Muscle of back (tissue), 11 donors: ENCODE data around the gene INO80E. TPM values are rescaled to one million over a fixed set of nuclear protein-coding genes. Genes with fewer than 3 reads are reported as not detected.
A peak's percentile ranks its signal among the peaks of the same experiment; 100 is the strongest.

Experiments used
- DNase-seq, 3 donors: peaks; one replicate each; pipeline versions ENCODE4 v3.0.0 to v3.0.0-alpha.2; 2013
- polyA plus RNA-seq, 10 donors: library from polyadenylated mRNA; unstranded; fragments of 120-200 nt; gene quantifications; one replicate each; pipeline ENCODE4 v1.2.1, GENCODE V29; 2013; ENCODE audit not compliant: insufficient read length in 10 of 10

INO80E gene
- polyA plus RNA-seq, 10 donors, result 26.6 to 41.4 (median 30.4) TPM

- peak in 2 of 3 donors; percentile 16 to 50 for DNase-seq
These were observed 21.5 kb upstream of the INO80E start for GRCh38 chr16:29974291-29975133.

GRCh38 chr16:29975134-29975538 lies 20.9 kb upstream of the INO80E start:
- DNase-seq, result no peak

DNA sequence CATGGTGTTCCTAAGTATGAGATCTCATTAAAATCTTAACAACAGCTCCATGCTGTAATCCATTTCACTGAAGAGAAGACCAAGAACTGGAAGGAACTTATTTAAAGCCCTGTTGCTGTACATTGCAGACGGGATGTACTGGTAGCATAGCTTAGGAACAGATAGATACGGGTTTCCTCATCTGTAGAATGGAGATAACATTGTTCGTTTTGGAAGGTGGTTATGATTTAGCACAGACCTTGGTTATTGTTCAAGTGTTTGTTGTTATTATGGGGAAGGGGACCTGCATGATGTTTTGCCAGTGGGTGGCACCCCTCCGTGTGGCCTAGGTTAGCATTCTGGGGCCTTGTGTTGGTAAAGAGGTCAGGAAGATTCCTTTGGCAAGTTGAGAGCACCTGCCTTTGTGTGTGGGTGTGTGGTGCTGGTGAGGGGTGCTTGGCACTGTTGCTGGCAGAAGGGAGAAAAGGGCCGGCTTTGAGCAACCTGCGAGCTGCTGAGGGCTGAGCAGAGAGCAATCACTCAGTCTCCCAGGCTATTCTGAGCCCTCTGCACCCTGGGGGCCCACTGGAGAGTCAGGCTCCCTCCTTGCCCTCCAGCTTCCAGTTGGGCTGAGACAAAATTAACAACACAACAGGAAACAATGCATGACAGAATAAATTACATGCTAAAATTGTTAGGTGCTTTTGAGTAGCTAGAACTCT lies 20.1 kb upstream of the INO80E start:
- no peak for DNase-seq

DNA sequence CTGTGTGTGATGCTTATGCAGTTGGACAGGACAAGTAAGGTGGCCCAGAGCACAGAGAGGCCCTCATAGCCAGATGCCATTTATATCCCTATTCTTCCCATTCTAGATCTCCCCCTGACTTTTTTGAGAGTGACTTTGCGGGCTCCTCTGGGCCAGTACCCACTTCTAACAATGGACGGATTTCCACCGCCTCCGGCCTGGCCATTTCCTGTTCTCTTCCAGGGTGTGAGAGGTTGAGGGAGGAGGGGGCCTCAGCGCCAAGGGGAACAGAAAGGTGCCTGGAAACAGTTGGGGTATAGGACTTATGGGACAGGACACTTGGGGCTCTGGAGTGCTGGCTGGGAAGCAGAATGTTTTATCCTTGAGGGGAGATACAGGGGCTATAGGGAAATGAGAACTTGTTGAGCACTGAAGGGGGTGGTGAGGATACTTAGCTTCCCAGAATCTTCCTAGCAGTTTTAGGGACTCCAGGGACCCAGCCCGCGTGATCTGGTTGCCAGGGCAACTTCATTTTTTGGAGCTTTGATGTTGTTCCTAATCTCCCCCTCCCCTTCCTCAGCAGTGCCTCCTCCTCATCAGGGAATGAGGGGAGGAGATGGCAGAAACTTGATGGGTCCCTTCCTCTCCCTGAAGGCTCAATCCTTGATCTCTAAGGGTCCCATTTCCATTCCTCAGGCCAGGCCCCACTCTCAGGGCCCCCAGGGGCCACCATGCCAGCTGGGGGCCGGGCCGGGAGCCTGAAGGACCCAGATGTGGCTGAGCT lies 18.8 kb upstream of the INO80E start:
- DNase-seq, result no peak

DNA sequence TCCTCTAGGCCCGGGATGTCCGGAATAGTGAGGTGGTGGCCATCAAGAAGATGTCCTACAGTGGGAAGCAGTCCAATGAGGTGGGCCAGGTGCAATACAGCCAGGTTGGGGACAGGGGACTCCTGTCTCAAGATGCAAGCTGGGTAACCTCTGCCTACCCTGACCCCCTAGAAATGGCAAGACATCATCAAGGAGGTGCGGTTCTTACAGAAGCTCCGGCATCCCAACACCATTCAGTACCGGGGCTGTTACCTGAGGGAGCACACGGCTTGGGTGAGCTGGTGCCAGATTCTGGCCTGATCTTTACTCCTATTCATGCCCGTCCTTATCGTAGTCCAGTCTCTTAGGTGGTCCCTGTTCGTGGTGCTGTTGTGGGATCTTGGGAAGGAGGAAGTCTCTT lies 18.0 kb upstream of the INO80E start:
- no peak for DNase-seq

DNA sequence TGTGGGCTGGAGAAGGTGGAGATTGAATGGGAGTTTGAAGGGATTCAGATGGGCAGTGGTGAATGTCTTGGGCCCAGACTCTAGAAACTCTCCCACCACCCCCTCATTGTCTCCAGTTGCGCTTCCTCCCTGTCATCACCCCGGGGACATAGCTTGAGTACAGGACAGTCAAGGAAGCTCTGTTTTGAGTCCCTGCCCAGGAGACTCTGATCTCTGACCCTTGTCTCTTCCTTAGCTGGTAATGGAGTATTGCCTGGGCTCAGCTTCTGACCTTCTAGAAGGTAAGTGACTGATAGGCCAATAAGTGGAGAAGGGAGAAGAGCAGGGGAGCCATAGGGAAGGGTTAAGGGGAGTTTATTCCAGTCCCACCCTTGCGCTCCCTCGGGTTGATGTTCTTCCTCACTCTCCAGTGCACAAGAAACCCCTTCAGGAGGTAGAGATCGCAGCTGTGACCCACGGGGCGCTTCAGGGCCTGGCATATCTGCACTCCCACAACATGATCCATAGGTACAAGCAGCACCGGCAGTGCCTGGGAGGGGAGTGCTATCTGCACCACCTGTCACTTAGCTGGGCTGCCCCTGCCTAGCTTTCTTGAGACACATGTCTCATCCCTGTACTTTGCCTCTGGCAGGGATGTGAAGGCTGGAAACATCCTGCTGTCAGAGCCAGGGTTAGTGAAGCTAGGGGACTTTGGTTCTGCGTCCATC lies 17.3 kb upstream of the INO80E start:
- no peak for DNase-seq

DNA sequence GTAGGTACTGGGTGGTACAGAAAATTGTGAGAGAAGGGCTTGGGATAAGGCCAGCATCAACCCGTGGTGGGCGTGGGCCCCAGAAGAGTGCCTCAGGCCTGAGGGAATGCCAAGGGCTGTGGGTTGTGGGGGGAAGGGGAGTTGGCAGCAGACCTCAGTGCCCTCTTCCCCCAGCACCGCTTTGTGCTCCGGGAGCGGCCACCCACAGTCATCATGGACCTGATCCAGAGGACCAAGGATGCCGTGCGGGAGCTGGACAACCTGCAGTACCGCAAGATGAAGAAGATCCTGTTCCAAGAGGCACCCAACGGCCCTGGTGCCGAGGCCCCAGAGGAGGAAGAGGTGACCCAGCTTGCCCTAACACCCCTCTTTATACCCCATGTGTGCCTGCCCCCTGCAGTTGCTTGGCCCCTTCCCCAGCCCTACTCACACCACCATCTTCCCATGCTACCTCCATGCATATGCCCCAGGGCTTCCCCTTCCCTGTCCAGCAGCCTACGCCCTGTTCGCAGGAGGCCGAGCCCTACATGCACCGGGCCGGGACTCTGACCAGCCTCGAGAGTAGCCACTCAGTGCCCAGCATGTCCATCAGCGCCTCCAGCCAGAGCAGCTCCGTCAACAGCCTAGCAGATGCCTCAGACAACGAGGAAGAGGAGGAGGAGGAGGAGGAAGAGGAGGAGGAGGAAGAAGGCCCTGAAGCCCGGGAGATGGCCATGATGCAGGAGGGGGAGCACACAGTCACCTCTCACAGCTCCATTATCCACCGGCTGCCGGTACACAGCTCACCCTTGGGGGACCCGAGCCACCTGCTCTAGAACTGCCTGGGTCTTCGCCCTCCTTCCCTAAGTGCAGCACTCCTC lies 13.3 kb upstream of the INO80E start:
- no peak for DNase-seq

DNA sequence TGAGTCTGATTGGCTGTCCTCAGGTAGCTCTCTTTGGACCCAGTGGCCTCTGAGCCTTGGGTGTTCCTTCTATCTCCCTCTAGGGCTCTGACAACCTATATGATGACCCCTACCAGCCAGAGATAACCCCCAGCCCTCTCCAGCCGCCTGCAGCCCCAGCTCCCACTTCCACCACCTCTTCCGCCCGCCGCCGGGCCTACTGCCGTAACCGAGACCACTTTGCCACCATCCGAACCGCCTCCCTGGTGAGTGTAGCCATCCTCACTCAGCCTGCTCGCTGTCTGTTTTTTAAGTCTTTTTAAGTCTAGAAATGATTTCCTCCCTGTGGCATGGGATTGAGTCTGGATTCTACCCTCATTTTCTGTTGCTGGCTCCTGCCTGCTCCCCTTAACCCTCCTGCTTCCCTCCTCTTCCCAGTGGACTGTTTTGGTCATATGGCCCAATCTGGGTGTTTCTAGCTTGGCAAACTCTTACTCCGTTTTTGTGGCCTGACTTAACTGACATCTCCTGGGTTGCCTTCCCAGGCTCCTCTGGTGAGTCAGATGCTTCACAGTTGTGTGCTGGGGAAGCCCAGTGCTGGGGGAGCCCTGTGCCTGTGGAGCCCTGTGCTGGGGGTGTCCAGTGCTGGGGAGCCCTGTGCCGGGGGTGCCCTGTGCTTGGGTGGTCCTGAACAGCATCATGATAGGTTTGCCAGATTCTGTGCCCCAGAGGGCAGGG lies 12.5 kb upstream of the INO80E start:
- no peak for DNase-seq

DNA sequence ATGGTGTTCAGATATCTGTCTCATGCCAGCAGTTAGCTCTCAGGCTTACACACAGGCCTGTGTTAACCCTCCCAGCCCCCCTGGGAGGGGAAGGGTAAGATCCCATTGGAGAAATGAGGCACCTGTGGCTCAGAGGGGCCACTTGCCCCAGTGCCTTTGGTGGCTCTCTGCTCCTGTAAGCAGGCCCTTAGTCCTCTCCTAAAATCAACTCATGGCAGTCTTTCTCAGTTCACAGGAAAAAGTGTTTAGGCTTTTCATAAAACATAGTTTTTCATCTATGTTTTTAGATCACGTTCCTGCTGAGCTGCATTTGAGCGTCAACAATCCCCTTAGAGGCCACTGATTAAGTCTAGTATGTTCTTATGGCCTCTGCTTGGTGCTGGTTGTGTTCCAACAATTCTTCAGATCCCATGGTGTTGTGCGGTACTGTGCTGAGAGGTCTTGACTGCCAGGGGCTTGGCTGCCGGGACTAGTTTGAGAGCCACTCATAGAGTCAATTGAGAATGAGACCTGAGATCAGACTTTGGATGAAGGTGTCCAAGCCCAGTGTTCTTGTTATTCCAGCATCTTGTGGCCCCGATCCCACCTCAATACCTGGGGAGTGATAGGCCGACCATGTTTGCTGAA lies 11.8 kb upstream of the INO80E start:
- DNase-seq, result no peak

GRCh38 chr16:29984764-29985147 lies 11.3 kb upstream of the INO80E start:
- no peak for DNase-seq

- DNase-seq, result no peak
These were observed 10.7 kb upstream of the INO80E start for GRCh38 chr16:29985271-29985811.

GRCh38 chr16:29986231-29986630 lies 9.8 kb upstream of the INO80E start:
- no peak for DNase-seq

- DNase-seq, result no peak
These were observed 9.1 kb upstream of the INO80E start for GRCh38 chr16:29986931-29987330.

- no peak for DNase-seq
These were observed 8.5 kb upstream of the INO80E start for GRCh38 chr16:29987371-29988085.

GRCh38 chr16:29988346-29989075 lies 7.5 kb upstream of the INO80E start:
- no peak for DNase-seq

DNA sequence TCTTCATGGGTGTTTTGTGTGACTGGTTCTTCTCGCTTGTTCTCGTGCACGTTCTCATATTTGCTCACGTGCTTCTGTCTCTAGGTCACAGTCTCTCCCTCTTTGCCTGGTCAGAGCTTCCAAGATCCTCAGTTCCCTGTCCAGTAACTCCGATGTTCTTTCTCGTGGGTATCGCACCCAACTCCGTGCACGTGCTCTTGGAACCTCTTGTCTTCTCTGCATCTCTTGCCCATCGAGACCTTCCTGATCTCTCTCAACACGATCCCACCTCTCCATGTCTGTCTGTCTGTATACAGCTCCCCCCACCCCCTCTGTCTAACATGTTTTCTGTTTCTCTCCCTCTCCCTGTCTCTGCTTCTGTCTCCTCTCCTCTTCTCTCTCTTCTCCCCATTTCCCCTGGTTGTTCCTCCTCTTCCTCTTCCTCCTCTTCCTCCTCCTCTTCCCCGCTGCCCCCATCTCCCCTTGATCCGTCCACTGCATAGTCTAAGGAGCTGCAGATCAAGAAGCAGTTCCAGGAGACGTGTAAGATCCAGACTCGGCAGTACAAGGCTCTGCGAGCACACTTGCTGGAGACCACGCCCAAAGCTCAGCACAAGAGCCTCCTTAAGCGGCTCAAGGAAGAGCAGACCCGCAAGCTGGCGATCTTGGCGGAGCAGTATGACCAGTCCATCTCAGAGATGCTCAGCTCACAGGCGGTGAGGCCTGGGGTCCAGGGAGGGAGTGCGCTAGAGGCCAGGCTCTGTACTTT lies 6.8 kb upstream of the INO80E start:
- DNase-seq, result no peak

GRCh38 chr16:29990034-29990433 lies 6.0 kb upstream of the INO80E start:
- no peak for DNase-seq
